ENCODE measurements around the gene SOX2.

GRCh38 chr3:181701096-181701495 is 10.6 kb upstream of the SOX2 start:
- TF ChIP-seq CTCF (IDR thresholded peaks at IDR 0.05) (no peak), POLR2A (IDR thresholded peaks at IDR 0.05) (no peak)
